Hippocampal formation (tissue), 2 donors: ENCODE data around the gene NAA25.
"Not testable (repeated sequence)": the region's sequence is repeated elsewhere in the genome, so short reads cannot be mapped to it uniquely, and the experiment has no call there.

ENCODE experiments used
- DNase-seq, 2 donors: peaks; one replicate each; lab custom pipeline; 2025; lab: John Stamatoyannopoulos, UW

NAA25 gene

DNA sequence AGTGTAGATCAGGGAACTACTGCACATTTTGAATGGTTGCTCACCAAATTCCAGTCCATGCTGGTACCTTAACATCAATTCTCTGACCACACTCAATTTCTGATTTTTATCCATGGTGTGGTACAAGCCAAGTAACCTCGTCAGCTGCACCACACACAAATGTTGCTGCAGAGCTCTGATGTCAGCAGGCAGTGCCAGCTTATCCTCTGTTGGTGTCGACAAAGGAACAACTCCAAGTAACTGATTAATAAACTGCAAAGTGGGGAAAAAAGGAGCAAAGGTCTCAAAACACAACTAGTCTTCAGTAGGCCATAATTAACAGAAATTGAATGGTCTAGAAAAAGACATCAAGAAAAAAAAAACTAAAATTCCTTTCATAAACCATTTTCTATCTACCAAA lies 47.4 kb downstream of the NAA25 start:
- DNase-seq, result no peak

DNA sequence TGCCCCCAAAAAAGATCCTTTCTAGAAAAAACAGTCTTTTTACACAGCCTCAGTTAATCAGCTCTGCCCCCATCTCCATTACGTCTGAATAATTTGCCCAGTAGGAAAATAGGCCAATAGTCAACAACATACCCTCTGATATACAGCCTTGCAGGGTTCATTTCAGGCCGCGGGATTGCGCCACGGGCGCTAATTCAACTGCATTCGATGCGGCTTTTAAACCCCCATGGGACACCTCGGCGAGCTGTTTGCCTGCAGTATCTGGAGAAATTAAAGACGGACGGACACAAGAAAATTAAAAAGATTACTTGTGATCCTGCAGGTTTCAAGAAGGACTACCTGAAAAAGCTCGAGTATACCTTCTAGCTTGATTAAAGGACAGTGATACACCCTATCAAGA lies 59.2 kb downstream of the NAA25 start:
- no peak for DNase-seq

DNA sequence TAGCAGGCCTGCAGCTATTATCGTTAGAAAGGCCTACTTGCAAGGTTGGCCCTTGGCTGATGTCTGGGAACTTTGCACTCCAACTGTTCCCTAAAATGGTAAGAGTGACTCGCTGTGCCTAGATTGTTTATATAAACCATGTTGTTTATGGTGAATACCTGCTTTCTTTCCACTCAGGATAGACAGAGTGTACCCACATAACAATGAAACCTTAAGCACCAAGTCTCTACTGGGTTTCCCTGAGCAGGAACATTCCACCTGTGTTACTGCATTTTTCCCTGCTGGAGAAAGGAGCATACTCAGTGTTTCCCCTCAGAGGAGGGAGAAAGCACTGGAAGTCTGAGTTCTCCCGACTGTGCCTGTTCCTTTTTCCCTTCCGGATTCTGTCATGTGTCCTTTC lies 62.6 kb downstream of the NAA25 start:
- no peak for DNase-seq

DNA sequence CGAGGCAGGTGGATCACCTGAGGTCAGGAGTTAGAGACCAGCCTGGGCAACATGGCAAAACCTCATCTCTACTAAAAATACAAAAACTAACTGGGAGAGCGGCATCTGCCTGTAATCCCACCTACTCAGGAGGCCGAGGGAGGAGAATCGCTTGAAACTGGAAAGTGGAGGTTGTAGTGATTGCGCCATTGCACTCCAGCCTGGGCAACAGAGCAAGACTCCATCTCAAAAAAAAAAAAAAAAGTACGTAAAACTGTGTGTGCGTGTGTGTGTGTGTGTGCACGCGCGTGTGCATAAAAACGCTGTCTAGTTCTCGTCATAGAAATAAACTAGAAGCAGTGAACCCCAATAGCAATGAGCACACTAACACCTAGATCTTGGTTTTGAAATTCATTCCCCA lies 72.0 kb downstream of the NAA25 start:
- DNase-seq, result not testable (repeated sequence)

DNA sequence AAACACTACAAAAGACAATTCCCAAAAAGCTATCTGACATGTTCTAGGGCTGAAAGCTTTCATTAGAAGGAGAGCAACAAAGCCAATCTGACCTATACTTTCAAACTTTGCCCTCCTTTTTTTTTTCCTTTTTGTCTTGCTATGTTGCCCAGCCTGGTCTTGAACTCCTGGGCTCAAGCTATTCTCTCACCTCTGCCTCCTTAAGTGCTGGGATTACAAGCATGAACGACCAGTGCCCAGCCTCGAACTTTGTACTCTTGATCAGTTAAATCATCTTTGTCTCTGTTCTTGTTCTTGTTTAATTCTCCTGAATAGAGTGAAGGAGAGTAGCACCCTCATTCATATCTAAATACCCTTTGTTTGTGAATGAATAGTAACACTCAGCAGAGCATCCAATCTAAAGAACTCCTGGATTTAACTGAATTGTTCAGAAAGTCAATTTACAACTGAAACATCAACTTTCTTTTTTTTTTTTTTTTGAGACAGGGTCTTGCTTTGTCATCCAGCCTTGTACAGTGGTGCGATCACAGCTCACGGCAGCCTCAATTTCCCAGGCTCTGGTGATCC lies 73.3 kb downstream of the NAA25 start:
- DNase-seq, result no peak

DNA sequence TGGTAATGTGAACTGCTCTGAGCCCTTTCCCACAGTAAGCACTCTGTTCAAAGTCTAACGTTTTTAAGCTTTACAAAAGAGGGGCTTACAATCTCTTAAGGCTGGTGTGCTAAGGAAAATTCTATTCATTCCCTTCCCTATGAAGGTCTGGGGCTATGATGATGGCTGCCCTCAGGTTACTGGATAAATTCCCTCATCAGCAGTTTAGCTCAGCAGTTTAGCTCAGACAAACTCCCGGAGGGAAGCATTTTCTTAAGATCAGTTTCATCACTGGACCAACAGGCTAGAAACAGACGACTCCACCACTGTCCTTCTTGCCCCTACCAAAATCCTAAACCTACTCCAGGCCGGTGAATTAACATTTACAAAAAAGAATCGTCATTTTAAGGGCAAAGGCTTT lies 76.3 kb downstream of the NAA25 start:
- DNase-seq, result no peak

DNA sequence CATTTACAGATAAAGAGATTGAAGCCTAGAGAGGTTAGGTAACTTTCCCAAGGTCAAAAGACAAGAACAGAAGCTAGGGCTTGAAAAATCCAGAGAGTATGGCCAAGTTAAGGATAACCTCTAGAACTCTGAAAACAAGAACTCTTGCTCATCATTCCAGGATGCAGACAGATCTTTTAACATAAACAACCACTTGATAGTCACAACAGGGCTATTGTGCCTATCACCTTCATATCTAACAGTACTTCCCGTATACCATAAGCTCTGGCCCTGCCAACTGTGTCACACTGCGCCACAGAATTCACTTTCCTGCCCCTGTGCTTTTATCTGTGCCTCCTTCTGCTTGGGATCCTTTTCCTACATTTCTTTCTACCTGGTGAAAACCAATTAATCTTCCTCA lies 77.1 kb downstream of the NAA25 start:
- DNase-seq, result no peak

DNA sequence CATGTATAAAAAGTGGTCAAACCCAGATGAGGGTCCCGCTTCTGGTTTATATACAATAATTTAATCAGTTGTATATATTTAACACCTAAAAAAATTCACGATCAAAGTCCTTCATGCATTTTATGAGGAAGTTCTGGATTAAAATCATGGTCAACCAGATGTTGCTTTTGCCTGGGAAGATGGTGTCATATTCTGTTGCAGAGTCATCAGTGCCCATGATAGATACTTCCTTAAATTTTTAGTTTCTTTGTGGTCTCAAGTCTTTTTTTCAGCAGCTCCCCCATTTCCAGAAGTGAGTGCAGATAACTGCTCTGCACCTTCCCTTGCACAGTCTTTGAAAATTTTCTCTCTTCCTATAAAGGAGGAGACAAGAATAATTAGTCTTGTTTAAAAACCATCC lies 79.3 kb downstream of the NAA25 start:
- DNase-seq, result no peak

DNA sequence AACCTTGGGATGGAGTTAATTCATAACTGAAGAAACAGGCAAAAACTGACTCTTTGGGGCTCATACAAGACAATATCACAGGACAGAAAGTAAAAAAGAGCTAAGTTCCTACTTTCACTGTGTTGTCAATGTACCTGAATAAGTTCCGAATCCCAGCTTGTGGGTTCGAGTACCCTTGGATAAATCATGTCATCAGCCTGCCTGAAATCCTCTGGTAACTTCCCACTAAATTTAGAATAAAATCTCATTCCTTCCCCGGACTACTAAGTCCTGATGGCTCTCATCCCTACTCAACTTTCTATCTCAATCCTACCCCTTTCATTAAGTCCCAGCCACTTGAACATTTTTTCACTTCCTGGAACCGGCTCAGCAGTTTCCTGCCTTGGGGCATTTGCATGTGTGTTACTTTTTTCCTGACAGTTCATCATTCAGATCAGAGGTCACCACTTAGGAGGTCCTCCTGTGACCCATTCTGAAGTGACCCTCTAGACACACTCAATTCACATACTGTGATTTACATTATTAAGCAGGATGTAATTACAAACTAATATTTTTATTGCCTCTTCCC lies 82.7 kb downstream of the NAA25 start:
- no peak for DNase-seq

DNA sequence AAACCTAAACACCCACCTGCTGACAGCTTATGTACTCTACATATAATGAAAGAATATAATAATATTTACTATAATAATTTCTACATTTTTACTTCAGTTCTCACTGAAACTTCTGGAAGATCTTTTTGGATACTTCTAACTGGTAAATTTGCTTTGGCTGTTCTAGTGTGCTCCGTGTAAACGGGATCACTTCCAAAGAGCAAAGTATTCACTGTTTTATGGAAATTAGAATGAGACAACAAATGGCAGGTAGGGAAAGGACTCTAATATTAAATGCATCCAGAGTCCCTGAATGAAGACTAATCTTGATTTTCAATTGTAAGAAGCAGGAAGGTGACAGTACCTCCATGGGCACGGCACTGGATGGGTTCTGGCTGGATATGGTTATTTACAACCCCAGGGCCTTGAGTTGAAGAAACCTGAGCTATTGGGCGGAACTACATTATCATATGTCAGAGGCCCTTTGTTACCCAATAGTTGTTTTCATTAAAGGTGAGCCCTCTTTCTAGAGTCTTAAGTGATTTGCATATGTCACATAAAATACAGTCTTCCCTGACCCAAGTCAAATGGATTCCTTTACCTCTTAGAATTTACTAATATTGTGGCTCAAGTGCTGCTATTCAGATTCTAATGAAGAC lies 84.7 kb downstream of the NAA25 start:
- no peak for DNase-seq

DNA sequence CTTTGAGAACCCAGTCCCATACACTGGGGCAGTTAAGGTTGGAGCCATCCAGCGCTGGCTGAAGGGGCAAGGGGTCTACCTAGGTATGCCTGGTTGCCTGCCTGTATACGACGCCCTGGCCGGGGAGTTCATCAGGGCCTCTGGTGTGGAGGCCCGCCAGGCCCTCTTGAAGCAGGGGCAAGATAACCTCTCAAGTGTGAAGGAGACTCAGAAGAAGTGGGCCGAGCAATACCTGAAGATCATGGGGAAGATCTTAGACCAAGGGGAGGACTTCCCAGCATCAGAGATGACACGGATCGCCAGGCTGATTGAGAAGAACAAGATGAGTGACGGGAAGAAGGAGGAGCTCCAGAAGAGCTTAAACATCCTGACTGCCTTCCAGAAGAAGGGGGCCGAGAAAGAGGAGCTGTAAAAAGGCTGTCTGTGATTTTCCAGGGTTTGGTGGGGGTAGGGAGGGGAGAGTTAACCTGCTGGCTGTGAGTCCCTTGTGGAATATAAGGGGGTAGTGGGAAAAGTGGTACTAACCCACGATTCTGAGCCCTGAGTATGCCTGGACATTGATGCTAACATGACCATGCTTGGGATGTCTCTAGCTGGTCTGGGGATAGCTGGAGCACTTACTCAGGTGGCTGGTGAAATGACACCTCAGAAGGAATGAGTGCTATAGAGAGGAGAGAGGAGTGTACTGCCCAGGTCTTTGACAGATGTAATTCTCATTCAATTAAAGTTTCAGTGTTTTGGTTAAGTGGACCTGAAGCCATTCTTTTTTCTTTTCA lies 86.2 kb downstream of the NAA25 start:
- DNase-seq, result no peak

DNA sequence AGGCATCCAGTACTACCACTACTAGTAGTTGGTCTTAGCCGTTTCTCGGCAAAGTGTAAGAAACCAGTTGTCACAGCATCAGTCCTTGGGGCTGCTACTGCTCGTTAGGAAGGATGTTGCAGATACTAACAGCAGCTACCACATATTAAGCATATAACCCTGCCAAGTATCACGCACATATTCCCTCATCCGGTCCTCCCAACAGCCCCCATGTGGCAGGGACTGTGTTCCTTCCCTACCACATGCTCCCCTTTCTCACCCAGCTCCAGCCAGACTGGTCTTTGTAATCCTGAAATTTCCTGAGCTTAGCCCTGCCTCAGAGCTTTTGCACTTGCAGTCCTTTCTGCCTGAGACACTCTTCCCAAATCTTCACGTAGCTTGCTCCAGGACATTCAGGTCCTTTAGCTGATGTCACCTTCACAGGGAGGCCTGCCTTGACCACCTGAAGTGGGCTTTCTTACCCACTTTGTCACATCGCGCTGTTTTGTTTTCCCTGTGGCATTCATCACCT lies 87.6 kb downstream of the NAA25 start:
- no peak for DNase-seq

DNA sequence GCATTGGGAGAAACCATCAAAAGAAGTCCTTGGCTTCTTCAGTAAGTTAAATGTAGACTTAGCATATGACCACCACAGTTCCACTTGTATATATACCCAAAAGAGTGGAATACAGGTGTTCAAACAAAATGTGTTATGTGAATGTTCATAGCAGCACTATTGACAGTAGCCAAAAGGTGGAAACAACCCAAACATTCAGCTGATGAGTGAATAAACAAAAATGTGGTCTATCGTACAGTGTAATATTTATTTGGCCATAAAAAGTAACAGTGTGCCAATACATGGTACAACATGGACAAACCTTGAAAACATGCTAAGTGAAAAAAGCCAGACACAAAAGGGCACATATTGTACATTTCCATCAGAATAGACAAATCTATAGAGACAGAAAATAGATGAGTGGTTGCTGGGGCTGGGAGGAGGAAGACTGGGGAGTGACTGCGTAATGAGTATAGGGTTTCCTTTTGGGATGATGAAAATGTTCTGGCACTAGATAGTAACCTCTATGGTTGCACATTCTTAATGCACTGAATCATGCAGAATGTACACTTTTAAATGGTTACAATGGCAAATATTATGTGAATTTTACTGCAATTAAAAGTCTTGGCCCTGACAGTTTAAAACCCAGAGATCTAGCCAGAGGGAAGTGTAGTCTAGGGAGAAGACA lies 89.9 kb downstream of the NAA25 start:
- no peak for DNase-seq

DNA sequence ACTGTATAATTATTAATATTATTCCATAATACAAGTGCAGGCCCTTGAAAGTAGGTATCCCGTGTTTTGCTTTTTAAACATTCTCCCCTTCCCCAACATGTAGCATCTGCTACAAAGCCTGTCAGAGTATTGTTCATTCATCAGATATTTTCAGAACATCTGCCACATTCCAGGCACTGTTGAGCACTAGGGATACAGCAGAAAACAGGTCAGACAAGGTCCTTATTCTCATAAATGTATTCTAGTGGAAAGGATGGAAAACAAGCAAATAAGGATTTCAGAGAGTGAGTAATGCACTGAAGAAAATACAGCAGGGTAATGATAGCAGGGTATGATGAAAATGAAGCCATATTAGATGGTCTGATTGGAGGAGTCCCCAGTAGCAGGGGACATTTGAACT lies 91.5 kb downstream of the NAA25 start:
- DNase-seq, result no peak

DNA sequence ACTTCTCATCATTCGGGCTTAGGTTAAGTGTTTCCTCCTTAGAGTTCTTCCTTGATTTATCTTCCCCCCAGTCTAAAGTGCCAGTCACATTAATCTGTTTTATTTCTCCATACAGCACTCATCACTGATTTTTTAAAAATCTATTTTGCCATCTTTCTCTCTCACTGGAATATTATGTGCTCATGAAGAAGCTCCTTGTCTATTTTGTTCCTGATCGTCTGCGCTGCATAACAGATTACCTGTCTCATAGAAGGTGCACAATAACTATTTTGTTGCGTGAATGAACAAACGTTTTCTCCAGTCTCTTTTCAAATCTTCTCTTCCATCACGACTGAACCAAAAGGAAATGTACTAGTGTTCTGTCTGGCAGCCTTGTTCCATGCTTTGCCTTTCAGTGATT lies 92.6 kb downstream of the NAA25 start:
- DNase-seq, result no peak

DNA sequence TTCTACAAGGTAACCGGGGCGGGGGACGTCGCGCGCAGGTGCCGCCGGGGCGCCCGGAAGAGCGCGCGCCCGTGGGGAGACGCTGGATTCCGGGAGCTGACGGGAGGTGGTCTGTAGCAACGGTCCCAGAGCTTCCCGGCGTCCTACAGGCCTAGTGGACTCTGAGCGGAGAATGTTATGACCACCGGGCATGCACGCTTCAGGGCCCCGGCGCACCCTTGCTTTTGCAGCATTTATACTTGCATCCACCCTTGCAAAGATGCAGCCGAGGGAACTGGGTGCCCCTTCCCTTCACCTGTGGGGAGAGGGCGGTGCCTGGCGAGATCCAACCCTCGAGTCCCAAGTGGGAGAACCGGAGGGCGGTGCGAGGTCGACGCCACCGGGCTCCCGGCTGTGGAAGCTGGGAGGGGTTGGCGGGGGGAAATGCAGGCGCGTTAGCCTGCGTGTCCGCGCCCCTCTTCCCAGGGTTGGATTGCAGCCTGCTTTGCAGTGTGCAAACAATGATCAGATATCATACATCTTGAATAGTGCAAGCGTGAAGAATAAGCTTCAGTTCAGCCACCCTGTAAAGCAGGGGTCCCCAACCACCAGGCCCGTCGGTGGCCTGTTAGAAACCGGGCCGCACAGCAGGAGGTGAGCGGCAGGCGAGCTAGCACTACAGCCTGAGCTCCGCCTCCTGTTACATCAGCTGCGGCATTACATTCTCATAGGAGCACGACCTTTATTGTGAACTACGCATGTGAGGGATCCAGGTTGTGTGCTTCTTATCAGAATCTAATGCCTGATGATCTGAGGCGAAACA lies 94.8 kb downstream of the NAA25 start:
- DNase-seq, result peak; percentile 17 to 54

DNA sequence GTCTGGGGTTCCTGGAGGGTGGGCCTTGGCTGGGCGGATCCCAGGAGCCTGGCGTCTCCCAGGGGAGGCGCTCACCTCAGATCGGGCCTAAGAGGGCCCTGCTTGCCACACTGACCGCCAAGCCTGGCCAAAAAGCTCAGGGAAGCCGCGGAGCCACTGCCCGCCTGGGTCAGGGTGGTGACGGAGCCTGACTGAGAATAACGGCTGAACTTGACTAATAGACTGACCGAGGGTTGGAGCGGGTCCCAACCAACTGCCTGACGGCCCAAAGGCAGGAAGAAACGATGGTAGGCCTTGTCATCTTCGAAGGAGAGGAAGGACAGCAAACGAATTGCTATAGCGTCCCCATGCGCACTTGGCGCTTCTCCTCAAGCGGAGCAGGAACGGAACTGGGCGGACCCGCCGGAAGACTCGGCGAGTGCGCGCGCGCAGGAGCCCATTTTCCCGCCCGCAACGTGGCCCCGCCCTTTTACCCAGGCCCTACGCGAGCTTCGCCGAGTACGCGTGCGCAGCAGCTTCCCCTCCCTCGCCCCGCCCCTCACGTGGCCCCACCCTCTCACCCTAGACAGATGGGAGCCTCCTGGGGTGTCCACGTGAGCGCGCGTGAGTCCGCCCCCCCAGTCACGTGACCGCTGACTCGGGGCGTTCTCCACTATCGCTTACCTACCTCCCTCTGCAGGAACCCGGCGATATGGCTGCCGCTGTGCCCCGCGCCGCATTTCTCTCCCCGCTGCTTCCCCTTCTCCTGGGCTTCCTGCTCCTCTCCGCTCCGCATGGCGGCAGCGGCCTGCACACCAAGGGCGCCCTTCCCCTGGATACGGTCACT lies 95.6 kb downstream of the NAA25 start, which contains the start of the genes ERP29 and TMEM116:
Gene ERP29, plus strand, starts transcription at position 652 of the 826 bp plus-strand sequence. Its CDS starts 40 bp downstream, at position 692.
Gene TMEM116, minus strand, starts transcription at position 391 of the 826 bp plus-strand sequence. CDS start 7,895 bp downstream, outside the sequence.
- peak; percentile 94 to 99 for DNase-seq

DNA sequence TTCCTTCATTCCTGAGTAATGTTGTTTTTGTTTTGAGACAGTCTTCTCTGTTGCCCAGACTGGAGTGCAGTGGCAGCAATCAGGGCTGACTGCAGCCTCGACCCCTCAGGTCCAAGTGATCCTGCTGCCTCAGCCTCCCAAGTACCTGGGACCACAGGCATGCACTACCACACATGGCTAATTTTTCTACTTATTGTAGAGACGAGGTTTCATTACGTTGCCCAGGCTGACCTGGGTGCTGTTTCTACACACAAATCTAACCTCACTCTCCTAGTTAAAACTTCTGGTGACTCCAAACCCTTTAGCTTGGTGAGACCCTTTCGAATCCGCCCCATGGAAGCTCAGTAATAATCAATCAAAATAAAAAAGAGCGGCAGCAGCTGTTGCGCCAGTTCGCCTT lies 96.9 kb downstream of the NAA25 start:
- DNase-seq, result no peak

DNA sequence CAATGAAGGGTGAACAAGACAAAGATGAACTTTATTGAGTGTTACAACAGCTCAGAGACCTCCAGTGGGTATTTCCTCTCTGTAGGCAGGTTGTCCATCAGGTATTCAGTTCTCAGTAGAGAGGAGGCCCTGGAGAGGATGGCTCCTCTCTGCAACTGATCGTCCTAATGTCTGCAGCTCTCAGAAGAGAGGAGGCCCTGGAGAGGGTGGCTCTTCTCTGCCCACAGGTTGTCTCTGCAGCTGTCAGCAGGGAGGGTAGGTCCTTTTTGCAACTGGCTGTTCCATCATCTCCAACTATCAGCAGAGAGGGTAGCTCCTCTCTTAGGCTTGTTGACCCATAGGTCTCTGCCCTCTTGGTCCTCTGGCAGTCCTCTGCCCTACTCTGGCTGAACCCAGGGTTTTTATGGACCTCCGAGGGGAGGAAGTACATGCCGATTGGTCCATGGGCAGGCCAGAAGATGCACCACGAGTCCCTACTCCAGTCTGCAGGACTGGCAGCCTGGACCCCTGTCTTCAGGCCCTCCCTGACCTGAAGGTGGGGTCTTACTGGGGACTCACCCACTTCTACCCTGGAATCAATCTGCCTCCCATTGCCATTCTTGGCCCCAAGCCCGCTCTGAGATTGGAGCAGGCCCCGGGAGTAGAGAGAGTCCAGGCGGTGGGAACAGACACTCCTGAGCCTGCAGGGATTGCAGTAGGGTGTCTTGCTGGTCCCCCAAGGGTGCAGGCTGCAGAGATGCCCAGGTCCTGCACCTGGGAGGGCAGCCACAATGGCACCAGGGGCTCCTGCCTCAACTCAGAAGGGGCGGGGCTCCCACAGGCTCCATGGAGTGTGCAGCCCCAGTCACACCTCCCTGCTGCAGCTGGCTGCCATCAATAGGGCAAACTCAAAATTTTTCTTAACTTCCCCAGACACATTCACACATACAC lies 97.9 kb downstream of the NAA25 start:
- no peak for DNase-seq
